GM12878 (cell line): Measurements from ENCODE around the gene CAMTA2. TPM values are rescaled to one million over a fixed set of nuclear protein-coding genes. Genes with fewer than 3 reads are reported as not detected.

ENCODE experiments used
- POU2F2 ChIP-seq: IDR thresholded peaks from 3 replicates; pipeline ENCODE4 v1.6.1; 2011; ENCODE audit warnings: low read depth, mild to moderate bottlenecking, low read length, borderline replicate concordance
- SKIL ChIP-seq: fragments of 450-650 bp; IDR thresholded peaks from 2 replicates; pipeline ENCODE4 v1.6.1; 2017; ENCODE audit warnings: mild to moderate bottlenecking, low read depth, inconsistent platforms; ENCODE audit not compliant: poor library complexity, severe bottlenecking
- SMAD5 ChIP-seq: IDR thresholded peaks from 2 replicates; pipeline ENCODE4 v1.6.1; 2016; ENCODE audit warnings: antibody characterized with exemption, low read depth
- TCF3 ChIP-seq: IDR thresholded peaks from 2 replicates; pipeline ENCODE4 v1.6.1; 2012; ENCODE audit warnings: low read depth, mild to moderate bottlenecking, low read length, borderline replicate concordance; ENCODE audit not compliant: insufficient read depth
- polyA plus RNA-seq, 11 experiments: library from polyadenylated mRNA; depleted of rRNA in 4 of 11; unstranded in 6 of 11; stranded (reverse) in 5 of 11; fragments of >200 nt; fragmentation: Nextera tagmentation in 4 of 11; fragmentation: Illumina TruSeq in 1 of 11; extraction: Ambion mirVana in 4 of 11; extraction: Trizol in 1 of 11; gene quantifications; 1 replicate in 1 of 11; 2 replicates in 10 of 11; pipeline versions ENCODE4 v1.2.1 to v1.2.3, GENCODE V29; 2011 to 2016; ENCODE audit warnings: inconsistent platforms in 2 of 11, missing spikeins in 2 of 11, low read depth in 1 of 11
- total RNA-seq, 4 experiments: library from RNA; depleted of rRNA in 3 of 4; stranded (reverse); fragments of >200 nt in 3 of 4; fragmentation: Illumina TruSeq in 1 of 4; extraction: Trizol in 1 of 4; gene quantifications; 2 replicates each; pipeline versions ENCODE4 v1.2.1 to v1.2.3, GENCODE V29; 2013 to 2021
- TF ChIP-seq, protein P1 (sequence below): fragments of 450-650 bp; IDR thresholded peaks from 2 replicates; pipeline ENCODE4 v1.6.1; 2016; ENCODE audit warnings: mild to moderate bottlenecking, moderate library complexity, borderline replicate concordance
- TF ChIP-seq, protein P2 (sequence below): fragments of 450-650 bp; conservative IDR thresholded peaks from 2 replicates; pipeline ENCODE4 v1.6.1; 2017; ENCODE audit warnings: mild to moderate bottlenecking, moderate library complexity

Gene CAMTA2
- total and polyA plus RNA-seq, 10 of the 15 experiments (the other 5 are each of a cell fraction or from before 2014, with no cell fraction given) = 0.42 to 29.3 (median 11.2) TPM

DNA sequence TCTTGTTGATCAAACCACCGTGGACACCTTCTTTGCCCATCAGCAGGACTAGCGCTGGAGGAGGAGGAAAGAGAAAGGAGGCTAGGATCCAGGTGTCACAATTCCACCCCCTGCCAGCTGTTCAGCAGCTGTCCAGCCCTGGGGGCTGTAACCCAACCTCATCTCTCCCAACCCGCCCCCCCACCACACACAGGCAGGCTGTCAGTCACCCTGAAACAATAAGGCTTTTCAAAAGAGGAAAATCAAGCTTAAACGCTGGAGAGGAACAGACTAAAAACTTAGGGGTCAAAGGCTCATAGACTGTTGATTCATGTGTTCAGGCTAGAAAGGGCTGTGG is 41.6 kb downstream of the CAMTA2 start (continued):
- TF ChIP-seq, protein P1, sequence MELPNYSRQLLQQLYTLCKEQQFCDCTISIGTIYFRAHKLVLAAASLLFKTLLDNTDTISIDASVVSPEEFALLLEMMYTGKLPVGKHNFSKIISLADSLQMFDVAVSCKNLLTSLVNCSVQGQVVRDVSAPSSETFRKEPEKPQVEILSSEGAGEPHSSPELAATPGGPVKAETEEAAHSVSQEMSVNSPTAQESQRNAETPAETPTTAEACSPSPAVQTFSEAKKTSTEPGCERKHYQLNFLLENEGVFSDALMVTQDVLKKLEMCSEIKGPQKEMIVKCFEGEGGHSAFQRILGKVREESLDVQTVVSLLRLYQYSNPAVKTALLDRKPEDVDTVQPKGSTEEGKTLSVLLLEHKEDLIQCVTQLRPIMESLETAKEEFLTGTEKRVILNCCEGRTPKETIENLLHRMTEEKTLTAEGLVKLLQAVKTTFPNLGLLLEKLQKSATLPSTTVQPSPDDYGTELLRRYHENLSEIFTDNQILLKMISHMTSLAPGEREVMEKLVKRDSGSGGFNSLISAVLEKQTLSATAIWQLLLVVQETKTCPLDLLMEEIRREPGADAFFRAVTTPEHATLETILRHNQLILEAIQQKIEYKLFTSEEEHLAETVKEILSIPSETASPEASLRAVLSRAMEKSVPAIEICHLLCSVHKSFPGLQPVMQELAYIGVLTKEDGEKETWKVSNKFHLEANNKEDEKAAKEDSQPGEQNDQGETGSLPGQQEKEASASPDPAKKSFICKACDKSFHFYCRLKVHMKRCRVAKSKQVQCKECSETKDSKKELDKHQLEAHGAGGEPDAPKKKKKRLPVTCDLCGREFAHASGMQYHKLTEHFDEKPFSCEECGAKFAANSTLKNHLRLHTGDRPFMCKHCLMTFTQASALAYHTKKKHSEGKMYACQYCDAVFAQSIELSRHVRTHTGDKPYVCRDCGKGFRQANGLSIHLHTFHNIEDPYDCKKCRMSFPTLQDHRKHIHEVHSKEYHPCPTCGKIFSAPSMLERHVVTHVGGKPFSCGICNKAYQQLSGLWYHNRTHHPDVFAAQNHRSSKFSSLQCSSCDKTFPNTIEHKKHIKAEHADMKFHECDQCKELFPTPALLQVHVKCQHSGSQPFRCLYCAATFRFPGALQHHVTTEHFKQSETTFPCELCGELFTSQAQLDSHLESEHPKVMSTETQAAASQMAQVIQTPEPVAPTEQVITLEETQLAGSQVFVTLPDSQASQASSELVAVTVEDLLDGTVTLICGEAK = no peak
- TF ChIP-seq SMAD5 = peak; percentile 17; the same call in 1 of the 2 replicates
- TF ChIP-seq TCF3 = peak; percentile 59; the same call in 1 of the 2 replicates
- TF ChIP-seq POU2F2 = no peak; the same call in 2 of the 3 replicates
- TF ChIP-seq, protein P2, sequence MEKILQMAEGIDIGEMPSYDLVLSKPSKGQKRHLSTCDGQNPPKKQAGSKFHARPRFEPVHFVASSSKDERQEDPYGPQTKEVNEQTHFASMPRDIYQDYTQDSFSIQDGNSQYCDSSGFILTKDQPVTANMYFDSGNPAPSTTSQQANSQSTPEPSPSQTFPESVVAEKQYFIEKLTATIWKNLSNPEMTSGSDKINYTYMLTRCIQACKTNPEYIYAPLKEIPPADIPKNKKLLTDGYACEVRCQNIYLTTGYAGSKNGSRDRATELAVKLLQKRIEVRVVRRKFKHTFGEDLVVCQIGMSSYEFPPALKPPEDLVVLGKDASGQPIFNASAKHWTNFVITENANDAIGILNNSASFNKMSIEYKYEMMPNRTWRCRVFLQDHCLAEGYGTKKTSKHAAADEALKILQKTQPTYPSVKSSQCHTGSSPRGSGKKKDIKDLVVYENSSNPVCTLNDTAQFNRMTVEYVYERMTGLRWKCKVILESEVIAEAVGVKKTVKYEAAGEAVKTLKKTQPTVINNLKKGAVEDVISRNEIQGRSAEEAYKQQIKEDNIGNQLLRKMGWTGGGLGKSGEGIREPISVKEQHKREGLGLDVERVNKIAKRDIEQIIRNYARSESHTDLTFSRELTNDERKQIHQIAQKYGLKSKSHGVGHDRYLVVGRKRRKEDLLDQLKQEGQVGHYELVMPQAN = no peak; the same call in 1 of the 2 replicates
- no peak for TF ChIP-seq SKIL
- TF ChIP-seq, all 136 proteins: peak for 5
